Osteocyte (in vitro differentiated cells): Measurements from ENCODE around the gene CAMK2B. TPM values are rescaled to one million over a fixed set of nuclear protein-coding genes. Genes with fewer than 3 reads are reported as not detected.

Experiments
- DNase-seq: peaks from one replicate; pipeline ENCODE4 v3.0.0; 2021; ENCODE audit warnings: mixed read lengths; ENCODE audit not compliant: unreplicated experiment; ENCODE audit errors: extremely low spot score
- H3K27ac Mint-ChIP-seq: one replicate; pipeline ENCODE4 v1.8.0; 2021; ENCODE audit warnings: mild to moderate bottlenecking, mixed read lengths; ENCODE audit not compliant: unreplicated experiment
- H3K27me3 Mint-ChIP-seq: one replicate; pipeline ENCODE4 v1.8.0; 2021; ENCODE audit warnings: mixed read lengths; ENCODE audit not compliant: unreplicated experiment
- H3K36me3 Mint-ChIP-seq: one replicate; pipeline ENCODE4 v1.8.0; 2021; ENCODE audit warnings: mixed read lengths; ENCODE audit not compliant: unreplicated experiment
- H3K4me1 Mint-ChIP-seq: one replicate; pipeline ENCODE4 v1.8.0; 2021; ENCODE audit warnings: mixed read lengths; ENCODE audit not compliant: unreplicated experiment
- H3K4me3 Mint-ChIP-seq: one replicate; pipeline ENCODE4 v1.8.0; 2021; ENCODE audit warnings: mild to moderate bottlenecking, moderate library complexity, mixed read lengths; ENCODE audit not compliant: unreplicated experiment
- H3K9me3 Mint-ChIP-seq: one replicate; pipeline ENCODE4 v1.8.0; 2021; ENCODE audit warnings: mixed read lengths; ENCODE audit not compliant: unreplicated experiment
- CTCF ChIP-seq: fragments of 200-600 bp; sonication (generic); IDR thresholded peaks from 2 replicates; pipeline ENCODE4 v1.5.0; 2021; ENCODE audit warnings: antibody characterized with exemption, mild to moderate bottlenecking, moderate library complexity
- total RNA-seq: library from RNA; stranded (reverse); gene quantifications from 2 replicates; pipeline ENCODE4 v1.2.1, GENCODE V29; 2021

Gene CAMK2B
- total RNA-seq, 1 donor from 2014 or later = not detected

GRCh38 chr7:44183386-44183785, 142.0 kb downstream of the CAMK2B start:
- Mint-ChIP-seq H3K4me3 (no peak overlapping the region), H3K27ac (no peak overlapping the region), H3K9me3 (no peaks in the 10 kb centered on the region), H3K27me3 (peaks cover 16% of the 10 kb centered on the region), H3K4me1 (peaks cover 16% of the 10 kb centered on the region), H3K36me3 (no peaks in the 10 kb centered on the region)
- peak; percentile 59 for DNase-seq
- no peak for TF ChIP-seq CTCF

GRCh38 chr7:44182827-44183226, 142.6 kb downstream of the CAMK2B start:
- Mint-ChIP-seq H3K27me3 (peaks cover 16% of the 10 kb centered on the region), H3K9me3 (no peaks in the 10 kb centered on the region), H3K4me1 (peaks cover 15% of the 10 kb centered on the region), H3K27ac (no peak overlapping the region), H3K4me3 (no peak overlapping the region), H3K36me3 (no peaks in the 10 kb centered on the region)
- no peak for TF ChIP-seq CTCF
- DNase-seq = peak; percentile 59

- H3K9me3 Mint-ChIP-seq = no peaks in the 10 kb centered on the region
- DNase-seq = peak; percentile 25
- no peak overlapping the region for H3K4me3 Mint-ChIP-seq
- H3K27me3 Mint-ChIP-seq = peaks cover 15% of the 10 kb centered on the region
- TF ChIP-seq CTCF = no peak
- H3K27ac Mint-ChIP-seq = no peak overlapping the region
- H3K4me1 Mint-ChIP-seq = peaks cover 17% of the 10 kb centered on the region
- H3K36me3 Mint-ChIP-seq = no peaks in the 10 kb centered on the region
These were observed 144.8 kb downstream of the CAMK2B start for GRCh38 chr7:44180631-44181030.

GRCh38 chr7:44177570-44178131, 147.7 kb downstream of the CAMK2B start:
- no peak overlapping the region for H3K27ac Mint-ChIP-seq
- DNase-seq = peak; percentile 80
- H3K9me3 Mint-ChIP-seq = peaks cover 7% of the 10 kb centered on the region
- H3K27me3 Mint-ChIP-seq = peaks cover 42% of the 10 kb centered on the region
- peaks cover 4% of the 10 kb centered on the region for H3K4me1 Mint-ChIP-seq
- H3K36me3 Mint-ChIP-seq = no peaks in the 10 kb centered on the region
- TF ChIP-seq CTCF = no peak
- no peak overlapping the region for H3K4me3 Mint-ChIP-seq

GRCh38 chr7:44176486-44176885, 148.9 kb downstream of the CAMK2B start:
- H3K36me3 Mint-ChIP-seq = no peaks in the 10 kb centered on the region
- H3K4me1 Mint-ChIP-seq = peaks cover 4% of the 10 kb centered on the region
- peak; percentile 79 for DNase-seq
- no peak for TF ChIP-seq CTCF
- peaks cover 7% of the 10 kb centered on the region for H3K9me3 Mint-ChIP-seq
- H3K27me3 Mint-ChIP-seq = peaks cover 43% of the 10 kb centered on the region
- H3K27ac Mint-ChIP-seq = no peak overlapping the region
- H3K4me3 Mint-ChIP-seq = no peak overlapping the region
